HCT116 (cell line): Measurements from ENCODE around the gene GAMT. TPM values are rescaled to one million over a fixed set of nuclear protein-coding genes. Genes with fewer than 3 reads are reported as not detected.

ENCODE experiments used
- ATAC-seq: fragments of 200-7000 bp; cut with Tn5 transposase; 2 replicates; pipeline ENCODE4 v1.9.1; 2020; ENCODE audit warnings: mild to moderate bottlenecking, moderate library complexity
- BruUV-seq: library from RNA; stranded (reverse); fragments of 400-500 nt; replicated peaks from 2 replicates; lab custom pipeline; 2021; lab: Mats Ljungman, UMichigan
- CTCF ChIA-PET: fragments of 300-600 bp; sonication (Branson Sonifier 250); formaldehyde crosslinking; loops from one replicate; lab custom pipeline; 2021; ENCODE audit warnings: antibody characterized with exemption; lab: Charles Lee
- POLR2A ChIA-PET: fragments of 300-600, 350-600 bp; sonication (Branson Sonifier 250); formaldehyde crosslinking; loops from one replicate; lab custom pipeline; 2021; ENCODE audit warnings: antibody characterized with exemption; lab: Charles Lee
- RAD21 ChIA-PET, 2 experiments: fragments of 300-600 bp; sonication (Branson Sonifier 250); formaldehyde crosslinking; loops; one replicate each; lab custom pipeline; 2023; ENCODE audit warnings: low total read pairs in 2 of 2; ENCODE audit not compliant: uncharacterized antibody in 2 of 2, unreplicated experiment in 2 of 2, low non-redundant PET in 1 of 2; lab: Charles Lee
- DNase-seq: peaks from one replicate; pipeline ENCODE4 v3.0.0-alpha.2; 2010; ENCODE audit warnings: low read depth, low spot score
- H2AFZ ChIP-seq: fragments of 200-600 bp; shearing (Covaris generic), sonication (generic); 2 replicates; pipeline ENCODE4 v1.6.1; 2017; ENCODE audit warnings: low read depth, mixed run types, mixed read lengths, antibody characterized with exemption, low read length; ENCODE audit not compliant: poor library complexity, severe bottlenecking
- H3K27ac ChIP-seq: 2 replicates; pipeline ENCODE4 v1.5.1; 2012; ENCODE audit warnings: low read depth, low read length
- H3K27me3 ChIP-seq: fragments of 200-600 bp; sonication (generic); 2 replicates; pipeline ENCODE4 v1.6.1; 2016; ENCODE audit warnings: mixed run types, low read length, mixed read lengths; ENCODE audit not compliant: insufficient read depth
- H3K36me3 ChIP-seq, 2 experiments: fragments of 200-500 bp in 1 of 2; fragments of 200-600 bp in 1 of 2; sonication (Bioruptor generic) in 1 of 2; sonication (generic) in 1 of 2; 2 replicates each; pipeline versions ENCODE4 v1.5.1 to v1.6.1; 2014 to 2016; ENCODE audit warnings: low read length in 2 of 2, inconsistent platforms in 1 of 2, mixed read lengths in 1 of 2, mixed run types in 1 of 2; ENCODE audit not compliant: insufficient read depth in 2 of 2, control insufficient read depth in 1 of 2
- H3K4me1 ChIP-seq, 2 experiments: fragments of 200-600 bp in 1 of 2; sonication (generic) in 1 of 2; 2 replicates each; pipeline versions ENCODE4 v1.5.1 to v1.6.1; 2012 to 2017; ENCODE audit warnings: low read length in 2 of 2, inconsistent platforms in 1 of 2, mild to moderate bottlenecking in 1 of 2, mixed read lengths in 1 of 2, mixed run types in 1 of 2, moderate library complexity in 1 of 2; ENCODE audit not compliant: insufficient read depth in 2 of 2, control insufficient read depth in 1 of 2
- H3K4me2 ChIP-seq: fragments of 200-600 bp; sonication (generic); 2 replicates; pipeline ENCODE4 v1.6.1; 2017; ENCODE audit warnings: mixed run types, low read length, mixed read lengths
- H3K4me3 ChIP-seq, 2 experiments: fragments of 200-600 bp in 1 of 2; sonication (generic) in 1 of 2; replicated peaks in 1 of 2; 2 replicates each; pipeline ENCODE4 v1.5.1; 2011 to 2016; ENCODE audit warnings: low read length in 2 of 2, control low read depth in 1 of 2, low read depth in 1 of 2, mild to moderate bottlenecking in 1 of 2, mixed read lengths in 1 of 2, mixed run types in 1 of 2
- H3K79me2 ChIP-seq: fragments of 200-600 bp; sonication (generic); 2 replicates; pipeline ENCODE4 v1.6.1; 2017; ENCODE audit warnings: mild to moderate bottlenecking, mixed run types, low read length, moderate library complexity, mixed read lengths; ENCODE audit not compliant: insufficient read depth
- H3K9ac ChIP-seq: fragments of 200-600 bp; sonication (generic); 2 replicates; pipeline ENCODE4 v1.6.1; 2016; ENCODE audit warnings: low read length, mixed read lengths
- H3K9me2 ChIP-seq: fragments of 200-600 bp; sonication (generic), shearing (Covaris generic); 2 replicates; pipeline ENCODE4 v1.6.1; 2017; ENCODE audit warnings: mixed run types, mild to moderate bottlenecking, moderate library complexity; ENCODE audit not compliant: insufficient read depth
- H3K9me3 ChIP-seq, 2 experiments: fragments of 200-500 bp in 1 of 2; fragments of 200-600 bp in 1 of 2; sonication (Bioruptor generic) in 1 of 2; sonication (generic) in 1 of 2; 2 replicates each; pipeline ENCODE4 v1.6.1; 2014 to 2017; ENCODE audit warnings: low read length in 2 of 2, mixed read lengths in 2 of 2, inconsistent platforms in 1 of 2, low read depth in 1 of 2, mild to moderate bottlenecking in 1 of 2, mixed run types in 1 of 2, moderate library complexity in 1 of 2; ENCODE audit not compliant: control insufficient read depth in 1 of 2, insufficient read depth in 1 of 2
- H4K20me1 ChIP-seq: fragments of 200-600 bp; sonication (generic), shearing (Covaris generic); 2 replicates; pipeline ENCODE4 v1.6.1; 2017; ENCODE audit warnings: mixed run types, mild to moderate bottlenecking, moderate library complexity; ENCODE audit not compliant: insufficient read depth
- CBX3 ChIP-seq: IDR thresholded peaks from 2 replicates; pipeline ENCODE4 v1.6.1; 2012; ENCODE audit warnings: low read depth
- CEBPB ChIP-seq: IDR thresholded peaks from 2 replicates; pipeline ENCODE4 v1.6.1; 2012; ENCODE audit warnings: low read depth
- EGR1 ChIP-seq: IDR thresholded peaks from 2 replicates; pipeline ENCODE4 v1.6.1; 2012; ENCODE audit warnings: low read depth
- EZH2 ChIP-seq: fragments of 200-600 bp; sonication (generic); IDR thresholded peaks from 2 replicates; pipeline ENCODE4 v1.6.1; 2017; ENCODE audit warnings: antibody characterized with exemption, mixed run types
- FOSL1 ChIP-seq: IDR thresholded peaks from 2 replicates; pipeline ENCODE4 v1.6.1; 2012; ENCODE audit warnings: low read depth
- JUND ChIP-seq: IDR thresholded peaks from 2 replicates; pipeline ENCODE4 v1.6.1; 2012
- MAX ChIP-seq: IDR thresholded peaks from 2 replicates; pipeline ENCODE4 v1.6.1; 2012
- POLR2A ChIP-seq: IDR thresholded peaks from 2 replicates; pipeline ENCODE4 v1.7.0; 2011; ENCODE audit warnings: borderline replicate concordance; ENCODE audit not compliant: insufficient read depth, insufficient read length; ENCODE audit errors: extremely low read depth
- POLR2AphosphoS5 ChIP-seq: IDR thresholded peaks from 2 replicates; pipeline ENCODE4 v1.6.1; 2011; ENCODE audit warnings: mild to moderate bottlenecking, low read depth, low read length, moderate library complexity
- RAD21 ChIP-seq: IDR thresholded peaks from 2 replicates; pipeline ENCODE4 v1.6.1; 2012; ENCODE audit warnings: low read depth, mild to moderate bottlenecking
- SIN3A ChIP-seq: IDR thresholded peaks from 2 replicates; pipeline ENCODE4 v1.6.1; 2012; ENCODE audit warnings: low read depth
- TCF7L2 ChIP-seq: IDR thresholded peaks from 2 replicates; pipeline ENCODE4 v1.7.0; 2011; ENCODE audit warnings: borderline replicate concordance, inconsistent platforms; ENCODE audit not compliant: insufficient read depth, insufficient read length; ENCODE audit errors: extremely low read depth
- ZFX ChIP-seq: fragments of 450-650 bp; IDR thresholded peaks from 2 replicates; pipeline ENCODE4 v1.6.1; 2017
- intact Hi-C: fragments of 100-400 bp; cut with micrococcal nuclease; formaldehyde crosslinking; loops from 2 replicates; pipeline ENCODE4 v1.10.0; 2022
- total RNA-seq: library from RNA; stranded (reverse); gene quantifications from one replicate; pipeline ENCODE4 v1.2.1, GENCODE V29; 2021; ENCODE audit not compliant: unreplicated experiment
- TF ChIP-seq, protein P1 (sequence below), 3 experiments: fragments of 200-600 bp in 1 of 3; sonication (generic) in 1 of 3; IDR thresholded peaks in 2 of 3; conservative IDR thresholded peaks in 1 of 3; 2 replicates each; pipeline ENCODE4 v1.5.1; 2012 to 2017; ENCODE audit warnings: low read depth in 2 of 3, low read length in 2 of 3, antibody characterized with exemption in 1 of 3, borderline replicate concordance in 1 of 3, control low read depth in 1 of 3, mild to moderate bottlenecking in 1 of 3, mixed read lengths in 1 of 3, mixed run types in 1 of 3, moderate library complexity in 1 of 3; ENCODE audit not compliant: insufficient read depth in 1 of 3

Gene GAMT
- total RNA-seq, 1 experiment from 2014 or later = 102 TPM

- Histone ChIP-seq H2AFZ (no peak overlapping the region), H3K4me1 (no peaks in the 10 kb centered on the region), H3K27ac (no peak overlapping the region), H3K4me2 (no peak overlapping the region), H3K79me2 (no peaks in the 10 kb centered on the region), H3K9ac (no peak overlapping the region), H3K36me3 (peaks cover 8 to 18% of the 10 kb centered on the region in 2 experiments; a peak in 3 of 4 replicates), H3K9me2 (no peaks in the 10 kb centered on the region), H3K4me3 (no peak overlapping the region), H3K9me3 (no peaks in the 10 kb centered on the region), H3K27me3 (no peaks in the 10 kb centered on the region), H4K20me1 (no peaks in the 10 kb centered on the region)
- intact Hi-C loops = no loop called here
- RAD21 ChIA-PET = no interaction called here
- POLR2A ChIA-PET = no interaction called here
- DNase-seq = no peak
- no TSS peak for BruUV-seq
- CTCF ChIA-PET = no interaction called here
- TF ChIP-seq FOSL1 (no peak), JUND (no peak), EZH2 (no peak), CBX3 (no peak), POLR2AphosphoS5 (no peak), TCF7L2 (no peak), POLR2A (no peak), RAD21 (no peak), MAX (no peak), SIN3A (no peak), ZFX (no peak), EGR1 (no peak), CEBPB (no peak)
- TF ChIP-seq, protein P1, sequence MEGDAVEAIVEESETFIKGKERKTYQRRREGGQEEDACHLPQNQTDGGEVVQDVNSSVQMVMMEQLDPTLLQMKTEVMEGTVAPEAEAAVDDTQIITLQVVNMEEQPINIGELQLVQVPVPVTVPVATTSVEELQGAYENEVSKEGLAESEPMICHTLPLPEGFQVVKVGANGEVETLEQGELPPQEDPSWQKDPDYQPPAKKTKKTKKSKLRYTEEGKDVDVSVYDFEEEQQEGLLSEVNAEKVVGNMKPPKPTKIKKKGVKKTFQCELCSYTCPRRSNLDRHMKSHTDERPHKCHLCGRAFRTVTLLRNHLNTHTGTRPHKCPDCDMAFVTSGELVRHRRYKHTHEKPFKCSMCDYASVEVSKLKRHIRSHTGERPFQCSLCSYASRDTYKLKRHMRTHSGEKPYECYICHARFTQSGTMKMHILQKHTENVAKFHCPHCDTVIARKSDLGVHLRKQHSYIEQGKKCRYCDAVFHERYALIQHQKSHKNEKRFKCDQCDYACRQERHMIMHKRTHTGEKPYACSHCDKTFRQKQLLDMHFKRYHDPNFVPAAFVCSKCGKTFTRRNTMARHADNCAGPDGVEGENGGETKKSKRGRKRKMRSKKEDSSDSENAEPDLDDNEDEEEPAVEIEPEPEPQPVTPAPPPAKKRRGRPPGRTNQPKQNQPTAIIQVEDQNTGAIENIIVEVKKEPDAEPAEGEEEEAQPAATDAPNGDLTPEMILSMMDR (IDR thresholded peaks at IDR 0.05 in 2 of 3, conservative IDR thresholded peaks at IDR 0.05 in 1 of 3; ENCODE audit: borderline replicate concordance in 1 of 3, insufficient read depth in 1 of 3, low read depth in 2 of 3, low read length in 2 of 3) = no peak
- 0 out of 2 replicates have a peak, but pooled peaks have one; percentile 28 for ATAC-seq
Measured at GRCh38 chr19:1377176-1377964, 24.0 kb downstream of the GAMT start.
